Measurements from ENCODE around the gene REM2.

The REM2 gene

GRCh38 chr14:22892488-22892887 is 9.5 kb downstream of the REM2 start:
- no peak for DNase-seq (ENCODE audit: extremely low read depth, low read depth)
- no peak for TF ChIP-seq CTCF (IDR thresholded peaks at IDR 0.05; ENCODE audit: low read depth, low read length, missing control alignments)
- H3K4me3 ChIP-seq (replicated peaks; ENCODE audit: low read depth, low read length), result no peak overlapping the region

GRCh38 chr14:22893706-22894105 is 10.7 kb downstream of the REM2 start:
- H3K4me3 ChIP-seq (replicated peaks; ENCODE audit: low read depth, low read length), result no peak overlapping the region
- DNase-seq (ENCODE audit: extremely low read depth, low read depth), result no peak
- no peak for TF ChIP-seq CTCF (IDR thresholded peaks at IDR 0.05; ENCODE audit: low read depth, low read length, missing control alignments)

- no peak for DNase-seq (ENCODE audit: extremely low read depth, low read depth)
- TF ChIP-seq CTCF (IDR thresholded peaks at IDR 0.05; ENCODE audit: low read depth, low read length, missing control alignments), result no peak
- H3K4me3 ChIP-seq (replicated peaks; ENCODE audit: low read depth, low read length), result no peak overlapping the region
Measured at GRCh38 chr14:22895402-22895801, 12.4 kb downstream of the REM2 start.

- TF ChIP-seq CTCF (IDR thresholded peaks at IDR 0.05; ENCODE audit: low read depth, low read length, missing control alignments), result no peak
- H3K4me3 ChIP-seq (replicated peaks; ENCODE audit: low read depth, low read length), result no peak overlapping the region
- no peak for DNase-seq (ENCODE audit: extremely low read depth, low read depth)
Measured at GRCh38 chr14:22896356-22896755, 13.3 kb downstream of the REM2 start.

GRCh38 chr14:22896760-22897159 is 13.7 kb downstream of the REM2 start:
- no peak for TF ChIP-seq CTCF (IDR thresholded peaks at IDR 0.05; ENCODE audit: low read depth, low read length, missing control alignments)
- no peak overlapping the region for H3K4me3 ChIP-seq (replicated peaks; ENCODE audit: low read depth, low read length)
- DNase-seq (ENCODE audit: extremely low read depth, low read depth), result no peak

GRCh38 chr14:22897357-22897756 is 14.3 kb downstream of the REM2 start:
- H3K4me3 ChIP-seq (replicated peaks; ENCODE audit: low read depth, low read length), result no peak overlapping the region
- no peak for DNase-seq (ENCODE audit: extremely low read depth, low read depth)
- TF ChIP-seq CTCF (IDR thresholded peaks at IDR 0.05; ENCODE audit: low read depth, low read length, missing control alignments), result no peak

- DNase-seq (ENCODE audit: extremely low read depth, low read depth), result no peak
- TF ChIP-seq CTCF (IDR thresholded peaks at IDR 0.05; ENCODE audit: low read depth, low read length, missing control alignments), result no peak
- H3K4me3 ChIP-seq (replicated peaks; ENCODE audit: low read depth, low read length), result no peak overlapping the region
Measured at GRCh38 chr14:22898302-22899090, 15.5 kb downstream of the REM2 start.
